D721Med (cell line): ENCODE data around the gene P2RX2.

ENCODE experiments used
- DNase-seq: peaks from one replicate; pipeline ENCODE4 v3.0.0; 2011; ENCODE audit warnings: low spot score; ENCODE audit not compliant: insufficient read length
- FAIRE-seq: peaks from 2 replicates; lab custom pipeline; 2011; peaks lifted over from hg19 to GRCh38; lab: Jason Lieb, UNC
- TF ChIP-seq, protein P1 (sequence below): IDR thresholded peaks from 2 replicates; pipeline ENCODE4 v1.5.1; 2012; ENCODE audit warnings: mild to moderate bottlenecking, control low read depth; ENCODE audit not compliant: insufficient read depth; ENCODE audit errors: missing control alignments

P2RX2 gene

DNA sequence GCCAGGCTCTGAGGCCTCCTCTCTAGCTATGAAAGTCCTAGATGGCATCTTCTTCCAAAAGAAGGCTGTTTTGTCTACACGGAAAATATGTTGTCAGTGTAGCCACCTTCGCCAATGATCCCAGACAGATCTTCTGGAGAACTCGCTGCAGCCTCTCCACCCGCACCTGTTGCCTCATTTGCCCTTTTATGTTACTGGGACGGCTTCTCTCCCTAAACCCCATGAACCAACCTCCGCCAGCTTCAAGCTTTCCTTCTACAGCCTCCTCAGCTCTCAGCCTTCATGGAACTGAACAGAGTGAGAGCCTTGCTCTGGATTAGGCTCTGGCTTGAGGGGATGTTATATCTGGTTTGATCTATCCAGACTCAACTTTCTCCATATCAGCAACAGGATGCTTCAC, 10.8 kb downstream of the P2RX2 start:
- DNase-seq (no peak), FAIRE-seq (no peak)
- TF ChIP-seq, protein P1, sequence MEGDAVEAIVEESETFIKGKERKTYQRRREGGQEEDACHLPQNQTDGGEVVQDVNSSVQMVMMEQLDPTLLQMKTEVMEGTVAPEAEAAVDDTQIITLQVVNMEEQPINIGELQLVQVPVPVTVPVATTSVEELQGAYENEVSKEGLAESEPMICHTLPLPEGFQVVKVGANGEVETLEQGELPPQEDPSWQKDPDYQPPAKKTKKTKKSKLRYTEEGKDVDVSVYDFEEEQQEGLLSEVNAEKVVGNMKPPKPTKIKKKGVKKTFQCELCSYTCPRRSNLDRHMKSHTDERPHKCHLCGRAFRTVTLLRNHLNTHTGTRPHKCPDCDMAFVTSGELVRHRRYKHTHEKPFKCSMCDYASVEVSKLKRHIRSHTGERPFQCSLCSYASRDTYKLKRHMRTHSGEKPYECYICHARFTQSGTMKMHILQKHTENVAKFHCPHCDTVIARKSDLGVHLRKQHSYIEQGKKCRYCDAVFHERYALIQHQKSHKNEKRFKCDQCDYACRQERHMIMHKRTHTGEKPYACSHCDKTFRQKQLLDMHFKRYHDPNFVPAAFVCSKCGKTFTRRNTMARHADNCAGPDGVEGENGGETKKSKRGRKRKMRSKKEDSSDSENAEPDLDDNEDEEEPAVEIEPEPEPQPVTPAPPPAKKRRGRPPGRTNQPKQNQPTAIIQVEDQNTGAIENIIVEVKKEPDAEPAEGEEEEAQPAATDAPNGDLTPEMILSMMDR, result no peak

DNA sequence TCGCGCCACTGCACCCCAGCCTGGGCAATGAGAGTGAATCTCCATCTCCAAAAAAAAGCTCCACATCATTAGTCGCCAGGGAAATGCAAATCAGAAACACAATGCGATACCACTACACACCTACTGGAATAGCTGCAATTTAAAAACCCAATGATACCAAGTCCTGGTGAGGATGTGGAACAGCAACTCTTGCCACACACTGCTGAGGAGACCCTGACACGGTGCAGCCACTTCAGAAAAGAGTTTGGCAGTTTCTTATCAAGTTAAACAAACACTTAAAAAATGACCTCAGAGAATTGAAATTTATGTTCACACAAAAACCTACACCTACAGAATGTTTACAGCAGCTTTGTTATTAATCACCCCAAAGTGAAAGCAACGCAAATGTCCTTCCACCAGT, 12.1 kb downstream of the P2RX2 start:
- no peak for FAIRE-seq

DNA sequence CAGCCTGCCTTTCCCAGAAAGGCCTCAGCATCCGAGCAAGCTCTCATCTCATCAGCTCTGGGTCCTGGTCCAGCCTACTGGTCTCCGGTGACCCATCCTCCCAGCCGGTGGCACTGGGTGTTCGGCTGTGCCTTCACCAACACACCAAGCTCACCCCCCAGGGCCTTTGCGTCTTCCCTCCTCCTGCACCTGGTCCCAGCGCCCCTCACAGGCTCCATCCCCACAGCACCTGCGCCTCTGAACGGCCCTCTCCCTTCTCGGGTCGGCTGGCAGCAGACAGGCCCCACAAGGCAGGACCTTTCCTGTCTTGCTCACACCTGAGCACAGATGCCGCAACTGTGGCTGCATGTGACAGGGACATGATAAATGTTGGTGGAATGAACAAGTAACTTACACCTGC, 13.1 kb downstream of the P2RX2 start:
- TF ChIP-seq, protein P1, result no peak
- FAIRE-seq (no peak), DNase-seq (no peak)

More for the DNA sequence above, 12.1 kb downstream of the P2RX2 start:
- no peak for DNase-seq
- TF ChIP-seq, protein P1, result no peak

DNA sequence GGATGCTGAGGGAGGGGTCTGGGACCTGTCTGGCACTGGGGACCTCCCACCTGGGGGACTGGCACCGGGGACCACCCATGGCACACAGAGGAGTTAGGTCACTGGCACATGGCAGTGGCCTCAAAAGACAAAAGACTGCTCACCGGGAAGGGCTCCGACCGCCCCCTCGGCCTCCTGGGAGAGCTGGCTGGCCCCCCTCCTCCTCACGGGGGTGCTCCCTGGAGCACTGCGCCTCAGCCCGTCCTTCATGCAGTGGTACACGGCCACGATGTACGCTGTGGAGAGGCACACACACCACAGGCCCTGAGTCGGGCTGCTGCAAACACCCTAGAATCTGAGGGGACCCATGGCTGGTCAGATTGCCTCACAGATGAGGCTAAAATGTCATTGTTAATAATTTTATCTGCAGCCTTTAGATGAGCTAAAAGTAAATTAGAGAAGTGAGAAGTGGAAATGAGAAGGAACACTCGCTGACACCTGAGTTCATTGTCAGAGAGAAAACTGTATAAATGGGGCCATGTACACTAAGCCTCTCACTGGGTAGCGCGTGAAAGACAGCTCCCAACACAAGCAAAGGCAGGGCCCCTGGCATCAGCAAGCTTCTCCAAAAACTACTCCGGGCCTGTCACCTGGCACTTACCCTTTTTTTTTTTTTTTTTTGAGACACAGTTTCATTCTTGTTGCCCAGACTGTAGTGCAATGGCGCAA, 14.1 kb downstream of the P2RX2 start:
- no peak for DNase-seq
- no peak for FAIRE-seq
- TF ChIP-seq, protein P1, result no peak

DNA sequence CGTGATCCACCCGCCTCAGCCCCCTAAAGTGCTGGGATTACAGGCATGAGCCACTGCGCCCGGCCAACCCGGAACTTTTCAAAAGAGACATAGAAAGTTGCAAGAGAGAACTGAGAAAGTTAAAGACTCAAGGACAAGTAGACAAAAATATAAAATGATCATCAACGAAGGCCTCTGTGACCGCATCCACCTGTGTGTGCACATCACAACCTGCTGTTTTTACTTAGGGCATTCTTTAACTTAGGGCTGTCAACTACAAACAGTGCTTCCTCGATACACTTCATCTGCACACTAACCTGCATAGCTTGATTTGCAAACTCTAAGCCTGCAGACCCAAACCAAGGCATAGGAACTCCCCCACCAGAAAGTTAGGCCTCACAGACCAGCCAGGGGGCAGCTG, 14.8 kb downstream of the P2RX2 start:
- DNase-seq (no peak), FAIRE-seq (no peak)
- TF ChIP-seq, protein P1, result no peak

DNA sequence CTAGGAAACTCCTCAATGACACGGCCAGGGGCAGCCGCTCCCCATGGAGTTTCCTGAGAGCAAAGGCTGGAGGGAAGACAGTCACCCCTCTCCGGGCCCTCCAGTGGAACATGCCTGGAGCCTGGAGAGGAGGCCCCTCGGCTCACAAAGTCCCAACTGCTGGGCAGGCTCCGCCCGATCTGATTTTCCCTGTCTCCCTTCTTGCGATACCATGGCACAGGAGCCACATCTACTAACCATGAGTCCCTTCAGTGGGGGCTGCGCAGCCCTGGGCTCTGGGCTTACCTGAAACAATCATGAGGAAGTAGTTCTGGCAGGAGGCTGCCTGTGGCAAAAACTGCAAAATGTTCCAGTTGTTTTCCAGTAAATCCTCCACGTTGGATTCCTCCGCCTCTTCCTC, 15.3 kb downstream of the P2RX2 start:
- DNase-seq, result no peak
- TF ChIP-seq, protein P1, result no peak
- FAIRE-seq, result no peak

DNA sequence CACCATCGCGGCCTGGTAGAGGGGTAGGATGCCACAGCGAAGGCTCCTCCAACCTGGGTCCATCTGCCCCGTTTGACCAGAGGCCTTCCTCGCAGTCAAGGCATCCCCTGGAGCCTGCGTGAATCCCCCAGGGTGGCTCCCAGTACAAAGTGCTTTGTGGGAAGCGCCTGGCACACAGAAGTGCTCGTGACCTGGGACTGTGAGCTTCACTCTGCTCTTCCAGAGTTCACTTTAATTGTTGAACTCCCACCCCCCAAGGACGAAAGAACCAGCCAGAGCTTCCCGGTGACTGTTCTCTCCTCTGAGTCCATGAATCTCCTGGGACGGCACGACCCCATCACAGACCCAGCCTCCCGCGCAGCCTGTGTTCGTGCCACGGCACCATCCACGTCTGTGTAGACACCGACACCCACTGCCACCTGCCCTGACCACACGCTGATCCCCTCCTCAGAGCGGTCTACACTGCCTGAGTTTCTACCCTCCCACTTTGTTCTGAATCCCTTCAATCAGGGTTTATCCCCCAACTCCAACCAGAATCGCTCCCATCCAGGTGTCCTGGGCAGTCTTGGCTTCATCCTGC, 15.9 kb downstream of the P2RX2 start:
- no peak for DNase-seq
- TF ChIP-seq, protein P1, result no peak
- FAIRE-seq, result no peak
